ENCODE data around the gene JTB. TPM values are rescaled to one million over a fixed set of nuclear protein-coding genes. Genes with fewer than 3 reads are reported as not detected.
A peak's percentile ranks its signal among the peaks of the same experiment; 100 is the strongest.
"Not testable (repeated sequence)": the region's sequence is repeated elsewhere in the genome, so short reads cannot be mapped to it uniquely, and the experiment has no call there.

The JTB gene
- total and polyA plus RNA-seq, 9 of the 15 experiments (the other 6 are each of a cell fraction or from before 2014, with no cell fraction given) = 24.7 to 308 (median 151) TPM

DNA sequence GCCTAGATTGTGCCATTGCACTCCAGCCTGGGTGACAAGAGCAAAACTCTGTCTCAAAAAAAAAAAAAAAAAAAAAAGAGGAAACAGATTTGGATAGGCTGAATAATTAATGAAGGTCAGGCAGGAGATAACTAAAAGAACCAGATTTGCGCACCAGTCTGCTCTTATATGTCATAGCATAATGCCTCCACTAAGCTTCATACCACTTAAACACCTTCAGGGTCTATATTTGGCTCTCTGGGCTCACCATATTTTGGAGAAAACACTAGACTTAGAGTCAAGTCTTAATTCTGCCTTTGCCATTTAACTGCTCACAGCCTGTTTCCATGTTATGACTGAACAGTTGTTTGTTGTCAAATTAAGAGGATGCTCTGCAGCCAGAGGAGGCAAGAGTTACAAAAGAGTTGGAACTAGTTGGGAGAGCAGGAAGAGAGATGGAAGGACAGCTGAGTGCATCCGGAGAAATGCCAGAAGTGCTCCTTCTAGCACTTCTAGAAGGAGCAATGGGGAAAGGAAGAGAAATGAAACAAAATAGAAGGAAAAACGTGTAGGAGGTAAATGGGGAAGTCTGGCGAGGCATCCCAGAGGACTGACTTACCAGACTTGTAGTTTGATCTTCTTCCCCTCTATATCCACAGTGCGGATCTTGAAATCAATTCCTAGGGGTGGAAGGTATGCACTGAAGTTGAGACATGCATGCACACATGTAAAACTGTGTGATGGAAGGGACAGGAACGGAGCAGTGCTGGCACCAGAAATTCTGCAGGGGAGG, 6.8 kb upstream of the JTB start:
- Histone ChIP-seq H3K79me2 (ENCODE audit: control insufficient read depth, insufficient read depth, low read length) (peaks cover 15% of the 10 kb centered on the region), H3K9me1 (ENCODE audit: control insufficient read depth, insufficient read depth, low read length) (no peaks in the 10 kb centered on the region), H3K36me3 (ENCODE audit: control insufficient read depth, insufficient read depth, low read length) (peaks cover 21% of the 10 kb centered on the region; the same call in 2 of the 3 replicates), H3K4me1 (replicated peaks in 1 of 2; ENCODE audit: control insufficient read depth in 2 of 2, insufficient read depth in 2 of 2, low read length in 2 of 2) (peaks cover 5 to 15% of the 10 kb centered on the region in 2 experiments; a peak in 4 of 5 replicates), H3K4me3 (peak overlapping the region; percentile 55; the same call in 1 of the 2 replicates), H3K27ac (ENCODE audit: extremely low read depth, low read depth, low read length) (no peak overlapping the region; the same call in 2 of the 3 replicates), H3K27me3 (ENCODE audit: control insufficient read depth in 2 of 2, insufficient read depth in 2 of 2, low read length in 2 of 2) (no peaks in the 10 kb centered on the region), H4K20me1 (replicated peaks; ENCODE audit: control insufficient read depth, insufficient read depth, low read length) (no peaks in the 10 kb centered on the region), H3K9ac (ENCODE audit: insufficient read depth in 1 of 2, low read depth in 2 of 2, low read length in 2 of 2) (peak overlapping the region in 1 of 2 experiments; percentile 89; a peak in 3 of 4 replicates), H3K4me2 (ENCODE audit: insufficient read depth, low read length) (peak overlapping the region; percentile 94), H3K9me3 (replicated peaks; ENCODE audit: control insufficient read depth, insufficient read depth, low read depth, low read length) (no peaks in the 10 kb centered on the region), H2AFZ (ENCODE audit: low read depth, low read length) (no peak overlapping the region)
- WGBS (ENCODE audit: insufficient coverage, low coverage, missing lambda C conversion rate) = 52% methylated on average over 6 of the region's 6 CpGs
- intact Hi-C loops (cut with micrococcal nuclease) = loop anchor here (10.0 kb wide), 1 partner anchor 630 kb away; the partner anchor contains the start of gene S100A9
- FAIRE-seq (no peak), ATAC-seq (no peak), DNase-seq (ENCODE audit: extremely low read depth in 1 of 4, low spot score in 3 of 4) (no peak)
- CTCF ChIA-PET (ENCODE audit: low intra/inter-chr PET ratio) = no interaction called here
- BruUV-seq (replicated peaks) = no TSS peak
- 0 out of 2 replicates have a peak, but pooled peaks have one; percentile 31 for TF ChIP-seq SPI1 (IDR thresholded peaks at IDR 0.05; ENCODE audit: borderline replicate concordance, low read depth, low read length)
- TF ChIP-seq, protein P1, sequence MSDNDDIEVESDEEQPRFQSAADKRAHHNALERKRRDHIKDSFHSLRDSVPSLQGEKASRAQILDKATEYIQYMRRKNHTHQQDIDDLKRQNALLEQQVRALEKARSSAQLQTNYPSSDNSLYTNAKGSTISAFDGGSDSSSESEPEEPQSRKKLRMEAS (CRISPR knock-in tag; IDR thresholded peaks at IDR 0.05) = no peak
- POLR2A ChIA-PET = interaction anchor here (0.6 to 1.8 kb wide), 3 partner anchors 10 to 120 kb away, joined by 3 to 6 read pairs (median 5); partner anchors contain the start of gene DENND4B
- in situ Hi-C loops (cut with MboI) = loop anchor here (10.0 kb wide), 1 partner anchor 480 kb away; no protein-coding TSS in a partner anchor

DNA sequence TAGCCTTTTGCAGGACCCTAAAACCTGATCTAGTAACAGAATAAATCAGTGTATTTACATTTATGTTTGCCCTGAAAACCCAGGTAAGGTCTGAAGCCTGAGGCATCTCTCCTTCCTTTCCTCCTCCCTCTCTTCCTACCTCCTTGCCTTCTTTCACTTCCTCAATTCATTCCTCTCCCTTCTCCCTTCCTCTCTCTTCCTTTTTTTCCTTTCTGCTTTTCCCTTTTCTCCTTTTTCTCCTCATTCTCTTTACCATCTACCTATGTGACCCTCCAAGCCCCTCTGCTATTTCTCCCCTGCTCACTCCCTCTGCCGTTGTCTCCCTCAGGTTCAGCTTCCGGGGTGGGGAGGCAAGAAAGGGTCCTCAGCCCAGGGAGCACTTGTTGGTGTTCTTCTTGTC, 4.3 kb upstream of the JTB start:
- not testable (repeated sequence) for FAIRE-seq
- in situ Hi-C loops (cut with MboI) = loop anchor here (10.0 kb wide), 1 partner anchor 477 kb away; no protein-coding TSS in a partner anchor
- POLR2A ChIA-PET = interaction anchor here (1.2 to 1.4 kb wide), 2 partner anchors 9 kb away, joined by 3 to 9 read pairs; partner anchors contain the start of gene RPS27

More for the DNA sequence above, 4.3 kb upstream of the JTB start:
- H3K27me3 ChIP-seq (ENCODE audit: control insufficient read depth in 2 of 2, insufficient read depth in 2 of 2, low read length in 2 of 2); ATAC-seq; H4K20me1 ChIP-seq (replicated peaks; ENCODE audit: control insufficient read depth, insufficient read depth, low read length); H3K27ac ChIP-seq (ENCODE audit: extremely low read depth, low read depth, low read length); H3K9ac ChIP-seq (ENCODE audit: insufficient read depth in 1 of 2, low read depth in 2 of 2, low read length in 2 of 2); H2AFZ ChIP-seq (ENCODE audit: low read depth, low read length); H3K4me3 ChIP-seq; H3K4me2 ChIP-seq (ENCODE audit: insufficient read depth, low read length); H3K9me1 ChIP-seq (ENCODE audit: control insufficient read depth, insufficient read depth, low read length); DNase-seq (ENCODE audit: extremely low read depth in 1 of 4, low spot score in 3 of 4); CTCF ChIA-PET (ENCODE audit: low intra/inter-chr PET ratio); H3K9me3 ChIP-seq (replicated peaks; ENCODE audit: control insufficient read depth, insufficient read depth, low read depth, low read length): not testable (repeated sequence)
- intact Hi-C loops (cut with micrococcal nuclease) = loop anchor here (10.0 kb wide), 1 partner anchor 627 kb away; the partner anchor contains the start of gene S100A9
- Histone ChIP-seq H3K4me1 (replicated peaks in 1 of 2; ENCODE audit: control insufficient read depth in 2 of 2, insufficient read depth in 2 of 2, low read length in 2 of 2) (peaks cover 11 to 24% of the 10 kb centered on the region in 2 experiments; a peak in 4 of 5 replicates), H3K36me3 (ENCODE audit: control insufficient read depth, insufficient read depth, low read length) (peaks cover 21% of the 10 kb centered on the region; the same call in 2 of the 3 replicates), H3K79me2 (ENCODE audit: control insufficient read depth, insufficient read depth, low read length) (peaks cover 39% of the 10 kb centered on the region)
- 90% methylated on average over 2 of the region's 2 CpGs for WGBS (ENCODE audit: insufficient coverage, low coverage, missing lambda C conversion rate)
- BruUV-seq (replicated peaks) = TSS peak; percentile 85
